Activated T-cell treated with anti-CD3 and anti-CD28 coated beads, Interleukin-2, amount 50 U/mL, for 4 hours (primary cell): ENCODE measurements around the gene CD177. TPM values are rescaled to one million over a fixed set of nuclear protein-coding genes. Genes with fewer than 3 reads are reported as not detected.

Source experiments
- total RNA-seq, 3 donors: library from RNA; stranded (reverse); gene quantifications; one replicate each; pipeline ENCODE4 v1.2.1, GENCODE V29; 2021

Gene CD177
- total RNA-seq, 3 donors from 2014 or later = not detected

Other genes starting within 250 kb of the CD177 start
- not detected for gene PSG5, start 167.2 kb upstream of the CD177 start, total RNA-seq
- gene PSG4, start 148.0 kb upstream of the CD177 start, total RNA-seq = not detected
- not detected for gene PSG9, start 84.2 kb upstream of the CD177 start, total RNA-seq
- gene TEX101, start 61.2 kb downstream of the CD177 start, total RNA-seq = not detected
- gene LYPD3, start 111.9 kb downstream of the CD177 start, total RNA-seq = 1 to 10 TPM; 1.5 to 3.1 (median 2.2) TPM
- gene PHLDB3, start 151.1 kb downstream of the CD177 start, total RNA-seq = 10 to 100 TPM; 17.0 to 33.7 (median 26.2) TPM
- 10 to 100 TPM; 29.3 to 36.8 (median 33.7) TPM for gene ETHE1, start 173.5 kb downstream of the CD177 start, total RNA-seq
- gene ZNF575, start 179.5 kb downstream of the CD177 start, total RNA-seq = 1 to 10 TPM; 1.6 to 3.0 (median 2.0) TPM
- 10 to 100 TPM; 21.0 to 24.2 (median 23.1) TPM for gene XRCC1, start 221.8 kb downstream of the CD177 start, total RNA-seq
- 1 to 10 TPM; 1.3 to 2.5 (median 2.2) TPM for gene PINLYP, start 222.1 kb downstream of the CD177 start, total RNA-seq
- 10 to 100 TPM; 31.7 to 38.2 (median 33.5) TPM for gene IRGQ, start 242.4 kb downstream of the CD177 start, total RNA-seq
- gene ZNF576, start 242.9 kb downstream of the CD177 start, total RNA-seq = 10 to 100 TPM; 16.6 to 22.3 (median 18.5) TPM